ENCODE data around the gene PTPRN2. TPM values are rescaled to one million over a fixed set of nuclear protein-coding genes. Genes with fewer than 3 reads are reported as not detected.

PTPRN2 gene
- total and polyA plus RNA-seq, 9 of the 15 experiments (the other 6 are each of a cell fraction or from before 2014, with no cell fraction given), result not detected

- POLR2A ChIA-PET, result interaction anchor here (0.6 kb wide), 1 partner anchor 65 kb away, joined by 3 read pairs; no protein-coding TSS in a partner anchor
- 0% methylated on average over 9 of the region's 10 CpGs for WGBS (ENCODE audit: insufficient coverage, low coverage, missing lambda C conversion rate)
- in situ Hi-C loops (cut with MboI), result no loop called here
- H3K4me2 ChIP-seq (ENCODE audit: insufficient read depth, low read length), result no peak overlapping the region
- peaks cover 66 to 77% of the 10 kb centered on the region in 2 experiments for H3K27me3 ChIP-seq (ENCODE audit: control insufficient read depth in 2 of 2, insufficient read depth in 2 of 2, low read length in 2 of 2)
- no peak overlapping the region for H2AFZ ChIP-seq (ENCODE audit: low read depth, low read length)
- no peaks in the 10 kb centered on the region for H3K9me1 ChIP-seq (ENCODE audit: control insufficient read depth, insufficient read depth, low read length)
- no peaks in the 10 kb centered on the region; the same call in 1 of the 2 replicates for H4K20me1 ChIP-seq (replicated peaks; ENCODE audit: control insufficient read depth, insufficient read depth, low read length)
- no peak overlapping the region for H3K27ac ChIP-seq (ENCODE audit: extremely low read depth, low read depth, low read length)
- no peak overlapping the region for H3K4me3 ChIP-seq
- BruUV-seq (replicated peaks), result no TSS peak
- ATAC-seq (no peak), FAIRE-seq (no peak), DNase-seq (ENCODE audit: extremely low read depth in 1 of 4, low spot score in 3 of 4) (no peak)
- no peaks in the 10 kb centered on the region for H3K36me3 ChIP-seq (ENCODE audit: control insufficient read depth, insufficient read depth, low read length)
- H3K79me2 ChIP-seq (ENCODE audit: control insufficient read depth, insufficient read depth, low read length), result no peaks in the 10 kb centered on the region
- CTCF ChIA-PET (ENCODE audit: low intra/inter-chr PET ratio), result no interaction called here
- TF ChIP-seq TFAM (CRISPR knock-in tag; conservative IDR thresholded peaks at IDR 0.05) (no peak), GMEB1 (CRISPR knock-in tag; IDR thresholded peaks at IDR 0.05) (no peak), NR2F6 (CRISPR knock-in tag; IDR thresholded peaks at IDR 0.05) (no peak), COPS2 (conservative IDR thresholded peaks at IDR 0.05) (no peak), HDAC3 (IDR thresholded peaks at IDR 0.05; ENCODE audit: borderline replicate concordance, partially characterized antibody) (no peak), ZNF175 (CRISPR knock-in tag; IDR thresholded peaks at IDR 0.05; ENCODE audit: low read depth) (no peak), VEZF1 (CRISPR knock-in tag; IDR thresholded peaks at IDR 0.05) (no peak), SRSF1 (IDR thresholded peaks at IDR 0.05; ENCODE audit: low read depth, low read length) (no peak), ZNF408 (CRISPR knock-in tag; IDR thresholded peaks at IDR 0.05; ENCODE audit: low read depth) (no peak)
- intact Hi-C loops (cut with micrococcal nuclease), result no loop called here
- H3K9me3 ChIP-seq (replicated peaks; ENCODE audit: control insufficient read depth, insufficient read depth, low read depth, low read length), result peaks cover 2% of the 10 kb centered on the region; the same call in 1 of the 2 replicates
- H3K9ac ChIP-seq (ENCODE audit: insufficient read depth in 1 of 2, low read depth in 2 of 2, low read length in 2 of 2), result no peak overlapping the region
- peaks cover 0 to 6% of the 10 kb centered on the region in 2 experiments; a peak in 2 of 5 replicates for H3K4me1 ChIP-seq (replicated peaks in 1 of 2; ENCODE audit: control insufficient read depth in 2 of 2, insufficient read depth in 2 of 2, low read length in 2 of 2)
These were observed 1007.3 kb downstream of the PTPRN2 start for GRCh38 chr7:157580324-157580723.
